GM21381 (cell line): ENCODE results near the gene DAAM2.

Experiments
- ATAC-seq: cut with Tn5 transposase; IDR thresholded peaks from one replicate; pipeline ENCODE4 v1.9.1; 2021; ENCODE audit warnings: mild to moderate bottlenecking, moderate library complexity; ENCODE audit not compliant: unreplicated experiment

Gene DAAM2

DNA sequence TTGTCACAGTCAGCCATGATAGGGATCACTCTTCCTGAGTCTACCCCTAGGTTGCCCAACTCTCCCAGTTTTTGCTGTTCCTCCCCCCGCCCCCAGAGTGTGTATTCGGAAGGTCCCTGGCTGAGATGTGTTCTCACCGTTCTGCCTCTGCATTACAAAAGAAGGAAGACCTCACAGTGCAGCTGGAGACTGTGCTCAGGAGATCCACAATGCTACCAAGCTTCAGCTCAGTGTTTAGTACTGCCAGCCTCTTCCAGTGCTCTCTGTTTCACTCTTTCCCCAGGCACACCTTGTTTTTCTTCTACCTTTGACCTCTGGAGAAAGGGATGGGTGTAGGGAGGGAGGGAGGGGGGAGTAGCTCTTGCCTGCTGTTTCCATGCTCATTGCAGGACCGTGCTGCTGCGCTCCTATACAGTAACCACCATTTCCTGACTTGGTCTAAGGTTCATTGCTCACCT is 155.5 kb downstream of the DAAM2 start:
- ATAC-seq, result no peak

DNA sequence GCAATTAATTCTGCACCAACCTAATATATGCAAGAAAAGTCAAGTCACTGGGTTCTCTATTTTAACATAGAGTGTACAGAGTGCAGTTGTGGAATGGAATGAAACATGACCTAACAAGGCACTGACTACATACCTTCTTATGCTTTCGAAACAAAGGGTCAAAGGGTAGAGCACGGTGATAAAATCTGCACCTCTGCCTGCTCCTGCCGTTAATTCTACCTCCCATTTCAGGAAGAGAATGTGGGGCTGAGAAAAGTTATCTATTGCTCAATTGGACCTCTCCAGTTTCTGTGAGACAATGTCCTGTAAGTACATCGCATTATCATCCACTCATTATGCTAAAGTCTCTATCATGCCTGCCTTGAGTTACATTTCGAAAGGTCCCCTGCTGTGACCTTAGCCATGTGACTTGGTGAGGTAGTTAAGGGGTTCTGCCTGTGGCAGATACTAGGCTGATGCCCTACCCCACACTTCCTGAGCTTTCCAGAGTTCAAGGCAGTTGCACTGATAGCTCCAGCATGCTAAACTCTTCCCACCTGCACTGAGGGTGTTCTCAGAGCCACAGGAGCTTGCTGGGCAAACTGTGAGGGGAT is 156.1 kb downstream of the DAAM2 start:
- no peak for ATAC-seq

DNA sequence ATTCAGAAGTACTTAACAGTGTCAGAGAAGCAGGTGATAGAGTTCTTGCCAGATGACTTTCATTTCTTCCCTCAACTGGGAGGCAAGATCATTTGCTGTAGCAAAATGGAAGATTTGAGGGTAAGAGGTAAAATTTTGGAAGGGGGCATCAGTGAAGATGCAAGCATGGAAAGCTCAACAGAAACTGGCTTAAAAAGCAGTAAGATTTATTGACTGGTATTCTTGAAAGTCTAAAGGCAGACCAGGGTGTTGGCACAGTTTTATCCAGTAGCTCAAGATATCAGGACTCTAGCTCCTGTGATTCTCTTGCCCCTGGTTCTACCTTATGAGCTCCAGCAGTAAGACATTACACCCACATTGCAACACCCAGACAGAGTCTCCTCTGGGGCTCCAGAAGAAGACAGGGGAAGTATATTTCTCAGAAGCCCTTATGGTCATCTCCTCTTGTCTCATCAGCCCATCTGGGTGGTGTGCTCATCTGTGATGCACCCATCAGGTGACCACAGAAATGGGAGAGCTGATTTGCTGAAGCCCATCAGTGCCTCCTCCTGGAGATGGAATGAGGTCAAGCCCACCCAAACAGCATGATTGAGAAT is 158.0 kb downstream of the DAAM2 start:
- no peak for ATAC-seq

DNA sequence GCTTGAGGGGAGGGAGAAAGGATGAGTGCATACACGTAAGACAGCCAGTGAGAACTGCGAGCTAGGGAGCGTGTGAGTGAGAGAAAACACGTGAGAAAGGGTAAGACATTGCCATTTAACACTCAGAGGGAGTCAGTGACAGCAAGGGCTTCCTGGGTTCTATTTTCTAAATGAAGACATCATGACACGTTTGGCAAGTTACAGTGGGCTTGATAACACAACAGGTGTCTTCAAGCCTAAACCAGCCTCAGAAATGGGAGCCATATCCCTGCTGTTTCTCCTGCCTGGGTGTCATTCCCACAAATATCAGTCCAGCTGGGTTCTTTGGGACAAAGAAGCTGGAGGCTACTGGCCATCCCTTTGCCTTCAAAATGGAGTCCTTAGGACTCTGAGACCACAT is 159.0 kb downstream of the DAAM2 start:
- ATAC-seq, result no peak

DNA sequence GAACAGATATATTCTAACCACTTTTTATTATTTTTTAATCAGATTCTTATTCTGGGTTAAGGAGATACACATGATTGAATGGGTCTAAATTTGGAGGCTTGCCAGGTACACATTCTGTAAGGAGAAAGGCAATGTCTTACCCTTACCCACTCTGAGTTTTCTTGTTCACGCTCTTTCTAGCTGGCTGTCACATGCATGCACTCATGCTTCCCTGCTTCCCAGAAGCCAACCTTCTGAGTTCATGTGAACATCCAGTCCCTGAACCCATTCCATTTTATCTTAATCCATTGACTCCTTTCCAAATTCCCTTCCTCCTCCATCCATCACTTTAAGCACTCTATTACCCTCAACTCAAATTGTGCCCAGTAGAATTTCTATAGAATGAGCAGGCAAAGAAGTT is 159.5 kb downstream of the DAAM2 start:
- no peak for ATAC-seq

DNA sequence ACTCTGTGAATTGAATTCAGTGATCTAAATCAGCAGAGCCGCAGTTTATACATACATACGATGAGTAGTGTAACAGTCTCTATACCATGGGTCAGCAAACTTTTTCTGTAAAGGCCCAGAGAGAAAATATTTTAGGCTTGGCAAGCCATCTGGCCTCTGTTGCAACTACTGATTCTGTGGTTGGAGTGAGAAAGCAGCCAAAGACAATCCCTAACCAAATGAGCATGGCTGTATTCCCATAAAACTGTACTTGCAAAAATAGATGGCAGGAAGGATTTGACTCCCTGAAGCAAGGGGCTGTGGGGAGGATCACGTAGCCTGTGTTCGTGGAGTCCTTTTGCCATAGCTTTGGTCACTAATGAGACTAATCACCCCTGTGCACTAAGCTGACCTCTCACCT is 160.0 kb downstream of the DAAM2 start:
- no peak for ATAC-seq

DNA sequence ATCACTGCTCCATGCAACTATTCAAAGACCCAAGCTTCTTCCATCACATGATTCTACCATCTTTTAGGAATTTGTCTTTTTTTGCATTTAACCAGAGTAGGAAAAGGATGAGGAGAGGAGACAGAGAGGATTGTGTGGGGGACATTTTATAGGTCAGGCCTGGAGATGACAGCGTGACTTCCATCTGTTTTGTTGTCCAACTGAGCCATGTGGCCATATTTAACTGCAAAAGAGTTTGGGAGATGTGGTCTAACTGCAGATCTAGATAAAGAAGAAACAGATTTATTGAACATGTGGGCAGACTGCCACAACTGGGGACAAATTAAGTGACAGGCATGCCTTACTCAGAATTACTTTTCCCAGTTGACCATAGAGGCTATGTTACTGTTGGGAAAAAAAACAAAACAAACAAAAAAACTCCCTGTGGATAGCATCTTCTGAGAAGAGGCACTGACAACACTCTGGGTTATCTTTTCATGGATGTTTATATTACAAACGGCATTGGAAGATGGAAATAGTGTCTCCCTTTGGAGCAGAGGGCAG is 161.0 kb downstream of the DAAM2 start:
- ATAC-seq, result no peak
